WI38 (cell line): ENCODE measurements around the gene TBX21.

Experiments
- H3K4me3 ChIP-seq: 2 replicates; pipeline ENCODE4 v1.5.1; 2011; ENCODE audit warnings: low read depth, mild to moderate bottlenecking, control low read depth, low read length
- CTCF ChIP-seq: IDR thresholded peaks from 2 replicates; pipeline ENCODE4 v1.5.1; 2012; ENCODE audit warnings: low read depth, mild to moderate bottlenecking, control low read depth, low read length

Gene TBX21

DNA sequence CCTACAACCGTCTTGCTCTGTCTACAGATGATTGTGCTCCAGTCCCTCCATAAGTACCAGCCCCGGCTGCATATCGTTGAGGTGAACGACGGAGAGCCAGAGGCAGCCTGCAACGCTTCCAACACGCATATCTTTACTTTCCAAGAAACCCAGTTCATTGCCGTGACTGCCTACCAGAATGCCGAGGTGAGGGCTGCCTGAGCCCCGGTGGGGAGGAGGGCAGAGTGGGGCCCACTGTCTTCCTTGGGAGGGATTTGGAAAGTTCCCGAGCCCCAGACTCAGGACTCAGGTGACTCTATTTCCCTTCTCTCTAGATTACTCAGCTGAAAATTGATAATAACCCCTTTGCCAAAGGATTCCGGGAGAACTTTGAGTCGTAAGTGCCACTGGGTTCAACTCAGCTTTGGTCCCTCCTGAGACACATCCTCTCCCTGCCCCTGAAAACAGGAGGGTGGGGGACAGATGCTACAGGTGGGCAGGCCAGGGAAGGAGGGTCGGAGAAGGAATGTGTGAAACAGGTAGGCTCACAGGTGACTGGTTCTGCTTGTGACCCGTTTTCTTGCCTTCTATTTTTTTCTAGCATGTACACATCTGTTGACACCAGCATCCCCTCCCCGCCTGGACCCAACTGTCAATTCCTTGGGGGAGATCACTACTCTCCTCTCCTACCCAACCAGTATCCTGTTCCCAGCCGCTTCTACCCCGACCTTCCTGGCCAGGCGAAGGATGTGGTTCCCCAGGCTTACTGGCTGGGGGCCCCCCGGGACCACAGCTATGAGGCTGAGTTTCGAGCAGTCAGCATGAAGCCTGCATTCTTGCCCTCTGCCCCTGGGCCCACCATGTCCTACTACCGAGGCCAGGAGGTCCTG lies 11.4 kb downstream of the TBX21 start:
- no peak for TF ChIP-seq CTCF
- H3K4me3 ChIP-seq = no peak overlapping the region

DNA sequence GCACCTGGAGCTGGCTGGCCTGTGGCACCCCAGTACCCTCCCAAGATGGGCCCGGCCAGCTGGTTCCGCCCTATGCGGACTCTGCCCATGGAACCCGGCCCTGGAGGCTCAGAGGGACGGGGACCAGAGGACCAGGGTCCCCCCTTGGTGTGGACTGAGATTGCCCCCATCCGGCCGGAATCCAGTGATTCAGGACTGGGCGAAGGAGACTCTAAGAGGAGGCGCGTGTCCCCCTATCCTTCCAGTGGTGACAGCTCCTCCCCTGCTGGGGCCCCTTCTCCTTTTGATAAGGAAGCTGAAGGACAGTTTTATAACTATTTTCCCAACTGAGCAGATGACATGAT lies 12.0 kb downstream of the TBX21 start:
- H3K4me3 ChIP-seq = no peak overlapping the region
- no peak for TF ChIP-seq CTCF

- no peak overlapping the region for H3K4me3 ChIP-seq
- TF ChIP-seq CTCF = no peak
These were observed 18.4 kb downstream of the TBX21 start for GRCh38 chr17:47751471-47751870.

GRCh38 chr17:47757386-47757785 lies 24.4 kb downstream of the TBX21 start:
- TF ChIP-seq CTCF = no peak
- H3K4me3 ChIP-seq = no peak overlapping the region

DNA sequence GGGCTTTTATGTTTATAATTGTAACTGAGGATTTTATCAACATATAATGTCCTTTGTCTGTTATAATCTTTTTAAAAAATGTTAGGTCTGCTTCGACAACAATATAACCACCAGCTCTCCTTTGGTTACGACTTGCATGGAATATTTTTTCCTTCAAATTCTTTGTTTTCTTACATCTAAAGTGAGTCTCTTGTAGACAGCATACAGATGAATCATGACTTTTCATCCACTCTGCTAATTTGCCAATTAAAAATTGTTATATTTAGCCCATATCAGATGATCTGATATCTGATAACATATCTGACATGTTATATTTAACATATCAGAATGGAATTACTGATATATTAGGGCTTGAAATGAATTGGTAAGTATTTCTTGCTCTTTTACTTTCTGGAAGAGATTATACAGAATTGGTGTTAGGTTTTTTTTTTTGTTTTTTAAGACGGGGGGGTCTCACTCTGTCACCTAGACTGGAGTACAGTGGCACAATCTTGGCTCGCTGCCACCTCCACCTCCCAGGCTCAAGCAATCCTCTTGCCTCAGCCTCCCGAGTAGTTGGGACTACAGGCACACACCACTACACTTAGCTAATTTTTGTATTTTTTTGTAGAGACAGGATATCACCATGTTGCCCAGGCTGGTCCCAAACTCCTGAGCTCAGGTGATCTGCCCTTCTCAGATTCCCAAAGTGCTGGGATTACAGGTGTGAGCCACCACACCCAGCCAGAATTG lies 27.5 kb downstream of the TBX21 start:
- TF ChIP-seq CTCF = no peak
- H3K4me3 ChIP-seq = no peak overlapping the region

GRCh38 chr17:47762728-47763127 lies 29.7 kb downstream of the TBX21 start:
- TF ChIP-seq CTCF = no peak
- H3K4me3 ChIP-seq = no peak overlapping the region
